ENCODE data around the gene ADAMTS14. TPM values are rescaled to one million over a fixed set of nuclear protein-coding genes. Genes with fewer than 3 reads are reported as not detected.
"Not testable (repeated sequence)": the region's sequence is repeated elsewhere in the genome, so short reads cannot be mapped to it uniquely, and the experiment has no call there.

The ADAMTS14 gene
- total and polyA plus RNA-seq, 4 experiments from 2014 or later: not detected

- Mint-ChIP-seq H3K36me3 (no peaks in the 10 kb centered on the region), H3K4me1 (no peaks in the 10 kb centered on the region), H3K4me3 (no peak overlapping the region), H3K9me3 (peaks cover 0 to 11% (median 7%) of the 10 kb centered on the region in 8 donors), H3K27ac (no peak overlapping the region), H3K27me3 (peaks cover 3 to 8% of the 10 kb centered on the region in 2 donors)
- Histone ChIP-seq H3K4me1 (ENCODE audit: insufficient read depth, low read length) (no peaks in the 10 kb centered on the region), H3K27me3 (ENCODE audit: insufficient read depth, low read length) (no peaks in the 10 kb centered on the region), H3K9me3 (ENCODE audit: control insufficient read depth in 1 of 2, low read length in 2 of 2) (peaks cover 0 to 5% of the 10 kb centered on the region in 2 donors), H3K27ac (ENCODE audit: low read depth, low read length) (no peak overlapping the region), H3K4me3 (ENCODE audit: low read length in 2 of 2) (no peak overlapping the region), H3K36me3 (ENCODE audit: insufficient read depth, low read length) (no peaks in the 10 kb centered on the region)
- intact Hi-C loops (cut with micrococcal nuclease): no loop called here
- DNase-seq: no peak
- POLR2A ChIA-PET (ENCODE audit: partially characterized antibody): no interaction called here
- CTCF ChIA-PET (ENCODE audit: partially characterized antibody): no interaction called here
These were observed 38.3 kb upstream of the ADAMTS14 start for GRCh38 chr10:70634011-70634410.

- DNase-seq; H3K4me1 ChIP-seq (ENCODE audit: insufficient read depth, low read length); CTCF ChIA-PET (ENCODE audit: partially characterized antibody); H3K9me3 ChIP-seq (ENCODE audit: control insufficient read depth in 1 of 2, low read length in 2 of 2); H3K27ac Mint-ChIP-seq; H3K4me3 Mint-ChIP-seq; H3K27ac ChIP-seq (ENCODE audit: low read depth, low read length); H3K4me3 ChIP-seq (ENCODE audit: low read length in 2 of 2); H3K36me3 Mint-ChIP-seq; H3K4me1 Mint-ChIP-seq; H3K9me3 Mint-ChIP-seq; H3K27me3 Mint-ChIP-seq; H3K36me3 ChIP-seq (ENCODE audit: insufficient read depth, low read length); H3K27me3 ChIP-seq (ENCODE audit: insufficient read depth, low read length); intact Hi-C loops (cut with micrococcal nuclease); POLR2A ChIA-PET (ENCODE audit: partially characterized antibody): not testable (repeated sequence)
These were observed 37.8 kb upstream of the ADAMTS14 start for GRCh38 chr10:70634515-70634914.

- CTCF ChIA-PET (ENCODE audit: partially characterized antibody); H3K4me1 Mint-ChIP-seq; H3K27ac ChIP-seq (ENCODE audit: low read depth, low read length); H3K36me3 Mint-ChIP-seq; H3K36me3 ChIP-seq (ENCODE audit: insufficient read depth, low read length); H3K9me3 Mint-ChIP-seq; DNase-seq; POLR2A ChIA-PET (ENCODE audit: partially characterized antibody); H3K4me3 ChIP-seq (ENCODE audit: low read length in 2 of 2); intact Hi-C loops (cut with micrococcal nuclease); H3K27me3 Mint-ChIP-seq; H3K27me3 ChIP-seq (ENCODE audit: insufficient read depth, low read length); H3K9me3 ChIP-seq (ENCODE audit: control insufficient read depth in 1 of 2, low read length in 2 of 2); H3K4me1 ChIP-seq (ENCODE audit: insufficient read depth, low read length); H3K4me3 Mint-ChIP-seq: not testable (repeated sequence)
- H3K27ac Mint-ChIP-seq: peak overlapping the region in 1 of 7 donors; percentile 29
These were observed 32.5 kb upstream of the ADAMTS14 start for GRCh38 chr10:70639640-70640383.

GRCh38 chr10:70643272-70643671 is 29.0 kb upstream of the ADAMTS14 start:
- CTCF ChIA-PET (ENCODE audit: partially characterized antibody): not testable (repeated sequence)

GRCh38 chr10:70644959-70645358 is 27.3 kb upstream of the ADAMTS14 start:
- H3K4me3 ChIP-seq (ENCODE audit: low read length in 2 of 2); DNase-seq; H3K9me3 ChIP-seq (ENCODE audit: control insufficient read depth in 1 of 2, low read length in 2 of 2); H3K4me1 Mint-ChIP-seq; POLR2A ChIA-PET (ENCODE audit: partially characterized antibody); H3K36me3 ChIP-seq (ENCODE audit: insufficient read depth, low read length); H3K4me1 ChIP-seq (ENCODE audit: insufficient read depth, low read length); H3K27ac ChIP-seq (ENCODE audit: low read depth, low read length); CTCF ChIA-PET (ENCODE audit: partially characterized antibody); H3K27ac Mint-ChIP-seq; H3K27me3 Mint-ChIP-seq; H3K4me3 Mint-ChIP-seq; intact Hi-C loops (cut with micrococcal nuclease); H3K27me3 ChIP-seq (ENCODE audit: insufficient read depth, low read length): not testable (repeated sequence)
- peaks cover 4 to 32% (median 25%) of the 10 kb centered on the region in 8 donors for H3K9me3 Mint-ChIP-seq
- peaks cover 9 to 10% of the 10 kb centered on the region in 2 donors for H3K36me3 Mint-ChIP-seq

More at GRCh38 chr10:70643272-70643671, 29.0 kb upstream of the ADAMTS14 start:
- H3K27ac ChIP-seq (ENCODE audit: low read depth, low read length); H3K27me3 ChIP-seq (ENCODE audit: insufficient read depth, low read length); H3K27ac Mint-ChIP-seq; H3K4me1 Mint-ChIP-seq; H3K9me3 ChIP-seq (ENCODE audit: control insufficient read depth in 1 of 2, low read length in 2 of 2); POLR2A ChIA-PET (ENCODE audit: partially characterized antibody); H3K4me1 ChIP-seq (ENCODE audit: insufficient read depth, low read length); H3K36me3 ChIP-seq (ENCODE audit: insufficient read depth, low read length); H3K4me3 Mint-ChIP-seq; H3K4me3 ChIP-seq (ENCODE audit: low read length in 2 of 2); H3K36me3 Mint-ChIP-seq; intact Hi-C loops (cut with micrococcal nuclease); H3K27me3 Mint-ChIP-seq; DNase-seq: not testable (repeated sequence)
- H3K9me3 Mint-ChIP-seq: peaks cover 0 to 15% (median 11%) of the 10 kb centered on the region in 8 donors

GRCh38 chr10:70647086-70647485 is 25.2 kb upstream of the ADAMTS14 start:
- Histone ChIP-seq H3K9me3 (ENCODE audit: control insufficient read depth in 1 of 2, low read length in 2 of 2) (peaks cover 0 to 21% of the 10 kb centered on the region in 2 donors), H3K27ac (ENCODE audit: low read depth, low read length) (no peak overlapping the region), H3K4me3 (ENCODE audit: low read length in 2 of 2) (no peak overlapping the region), H3K27me3 (ENCODE audit: insufficient read depth, low read length) (no peaks in the 10 kb centered on the region), H3K36me3 (ENCODE audit: insufficient read depth, low read length) (no peaks in the 10 kb centered on the region), H3K4me1 (ENCODE audit: insufficient read depth, low read length) (no peaks in the 10 kb centered on the region)
- Mint-ChIP-seq H3K27ac (no peak overlapping the region), H3K27me3 (peaks cover 0 to 9% of the 10 kb centered on the region in 2 donors), H3K4me3 (no peak overlapping the region), H3K9me3 (peaks cover 9 to 51% (median 41%) of the 10 kb centered on the region in 8 donors), H3K4me1 (no peaks in the 10 kb centered on the region), H3K36me3 (peaks cover 10 to 12% of the 10 kb centered on the region in 2 donors)
- POLR2A ChIA-PET (ENCODE audit: partially characterized antibody): no interaction called here
- intact Hi-C loops (cut with micrococcal nuclease): no loop called here
- DNase-seq: no peak
- CTCF ChIA-PET (ENCODE audit: partially characterized antibody): no interaction called here

- H3K36me3 ChIP-seq (ENCODE audit: insufficient read depth, low read length): no peaks in the 10 kb centered on the region
- H3K27ac ChIP-seq (ENCODE audit: low read depth, low read length): no peak overlapping the region
- Mint-ChIP-seq H3K9me3 (peaks cover 9 to 60% (median 46%) of the 10 kb centered on the region in 8 donors), H3K4me3 (no peak overlapping the region), H3K27me3 (no peaks in the 10 kb centered on the region), H3K27ac (no peak overlapping the region), H3K4me1 (no peaks in the 10 kb centered on the region), H3K36me3 (peaks cover 10 to 16% of the 10 kb centered on the region in 2 donors)
- no peaks in the 10 kb centered on the region for H3K4me1 ChIP-seq (ENCODE audit: insufficient read depth, low read length)
- CTCF ChIA-PET (ENCODE audit: partially characterized antibody): no interaction called here
- no peaks in the 10 kb centered on the region for H3K27me3 ChIP-seq (ENCODE audit: insufficient read depth, low read length)
- peak in 1 of 5 donors; percentile 9 for DNase-seq
- H3K4me3 ChIP-seq (ENCODE audit: low read length in 2 of 2): no peak overlapping the region
- H3K9me3 ChIP-seq (ENCODE audit: control insufficient read depth in 1 of 2, low read length in 2 of 2): peaks cover 0 to 23% of the 10 kb centered on the region in 2 donors
- POLR2A ChIA-PET (ENCODE audit: partially characterized antibody): no interaction called here
- intact Hi-C loops (cut with micrococcal nuclease): no loop called here
These were observed 23.9 kb upstream of the ADAMTS14 start for GRCh38 chr10:70648427-70648826.

All from CD4-positive, alpha-beta memory T cell (primary cell).